ENCODE measurements around the gene TOPORS.
A peak's percentile ranks its signal among the peaks of the same experiment; 100 is the strongest.

Gene TOPORS

GRCh38 chr9:32545884-32546283 is 6.5 kb downstream of the TOPORS start:
- Histone ChIP-seq H3K27me3 (ENCODE audit: insufficient read depth, insufficient read length) (no peaks in the 10 kb centered on the region), H3K9me3 (ENCODE audit: insufficient read depth, low read length) (no peaks in the 10 kb centered on the region), H3K9ac (ENCODE audit: insufficient read length, low read depth) (no peak overlapping the region), H3K4me3 (ENCODE audit: insufficient read length, low read depth) (no peak overlapping the region), H3K36me3 (ENCODE audit: insufficient read depth, insufficient read length, low read length) (peaks cover 52% of the 10 kb centered on the region), H3K4me1 (ENCODE audit: insufficient read depth, insufficient read length) (no peaks in the 10 kb centered on the region)
- no peak for DNase-seq (ENCODE audit: low read depth, low spot score)
- TF ChIP-seq SUZ12 (IDR thresholded peaks at IDR 0.05; ENCODE audit: extremely low read depth, insufficient read depth, insufficient read length) (no peak), YY1 (IDR thresholded peaks at IDR 0.05; ENCODE audit: insufficient read depth, insufficient read length) (no peak), ZNF274 (IDR thresholded peaks at IDR 0.05; ENCODE audit: low read depth, low read length) (no peak)

- Histone ChIP-seq H3K9me3 (ENCODE audit: insufficient read depth, low read length) (no peaks in the 10 kb centered on the region), H3K36me3 (ENCODE audit: insufficient read depth, insufficient read length, low read length) (peaks cover 55% of the 10 kb centered on the region), H3K27me3 (ENCODE audit: insufficient read depth, insufficient read length) (no peaks in the 10 kb centered on the region), H3K4me3 (ENCODE audit: insufficient read length, low read depth) (no peak overlapping the region), H3K9ac (ENCODE audit: insufficient read length, low read depth) (no peak overlapping the region), H3K4me1 (ENCODE audit: insufficient read depth, insufficient read length) (no peaks in the 10 kb centered on the region)
- DNase-seq (ENCODE audit: low read depth, low spot score): no peak
- TF ChIP-seq SUZ12 (IDR thresholded peaks at IDR 0.05; ENCODE audit: extremely low read depth, insufficient read depth, insufficient read length) (no peak), ZNF274 (IDR thresholded peaks at IDR 0.05; ENCODE audit: low read depth, low read length) (no peak)
These were observed 9.3 kb downstream of the TOPORS start for GRCh38 chr9:32543047-32543446.

- no peaks in the 10 kb centered on the region for H3K36me3 ChIP-seq (ENCODE audit: insufficient read depth, insufficient read length, low read length)
- no peak overlapping the region for H3K9ac ChIP-seq (ENCODE audit: insufficient read length, low read depth)
- H3K9me3 ChIP-seq (ENCODE audit: insufficient read depth, low read length): no peaks in the 10 kb centered on the region
- no peak for TF ChIP-seq ZNF274 (IDR thresholded peaks at IDR 0.05; ENCODE audit: low read depth, low read length)
- no peak for TF ChIP-seq SUZ12 (IDR thresholded peaks at IDR 0.05; ENCODE audit: extremely low read depth, insufficient read depth, insufficient read length)
- no peak for TF ChIP-seq YY1 (IDR thresholded peaks at IDR 0.05; ENCODE audit: insufficient read depth, insufficient read length)
- no peaks in the 10 kb centered on the region for H3K27me3 ChIP-seq (ENCODE audit: insufficient read depth, insufficient read length)
- no peak overlapping the region for H3K4me3 ChIP-seq (ENCODE audit: insufficient read length, low read depth)
- no peak for DNase-seq (ENCODE audit: low read depth, low spot score)
- H3K4me1 ChIP-seq (ENCODE audit: insufficient read depth, insufficient read length): no peaks in the 10 kb centered on the region
These were observed 18.6 kb downstream of the TOPORS start for GRCh38 chr9:32533816-32534215.

- Histone ChIP-seq H3K9me3 (ENCODE audit: insufficient read depth, low read length) (no peaks in the 10 kb centered on the region), H3K4me1 (ENCODE audit: insufficient read depth, insufficient read length) (no peaks in the 10 kb centered on the region), H3K36me3 (ENCODE audit: insufficient read depth, insufficient read length, low read length) (no peaks in the 10 kb centered on the region), H3K27me3 (ENCODE audit: insufficient read depth, insufficient read length) (no peaks in the 10 kb centered on the region), H3K4me3 (ENCODE audit: insufficient read length, low read depth) (no peak overlapping the region), H3K9ac (ENCODE audit: insufficient read length, low read depth) (no peak overlapping the region)
- no peak for DNase-seq (ENCODE audit: low read depth, low spot score)
- no peak for TF ChIP-seq SUZ12 (IDR thresholded peaks at IDR 0.05; ENCODE audit: extremely low read depth, insufficient read depth, insufficient read length)
- no peak for TF ChIP-seq YY1 (IDR thresholded peaks at IDR 0.05; ENCODE audit: insufficient read depth, insufficient read length)
- no peak for TF ChIP-seq ZNF274 (IDR thresholded peaks at IDR 0.05; ENCODE audit: low read depth, low read length)
These were observed 19.1 kb downstream of the TOPORS start for GRCh38 chr9:32533336-32533735.

GRCh38 chr9:32526707-32527048 is 25.7 kb downstream of the TOPORS start:
- TF ChIP-seq SUZ12 (IDR thresholded peaks at IDR 0.05; ENCODE audit: extremely low read depth, insufficient read depth, insufficient read length): no peak
- no peak for TF ChIP-seq ZNF274 (IDR thresholded peaks at IDR 0.05; ENCODE audit: low read depth, low read length)
- no peak for TF ChIP-seq YY1 (IDR thresholded peaks at IDR 0.05; ENCODE audit: insufficient read depth, insufficient read length)
- Histone ChIP-seq H3K9me3 (ENCODE audit: insufficient read depth, low read length) (peaks cover 7% of the 10 kb centered on the region; the same call in 1 of the 2 replicates), H3K4me1 (ENCODE audit: insufficient read depth, insufficient read length) (no peaks in the 10 kb centered on the region), H3K27me3 (ENCODE audit: insufficient read depth, insufficient read length) (no peaks in the 10 kb centered on the region), H3K9ac (ENCODE audit: insufficient read length, low read depth) (no peak overlapping the region), H3K4me3 (ENCODE audit: insufficient read length, low read depth) (peak overlapping the region; percentile 57), H3K36me3 (ENCODE audit: insufficient read depth, insufficient read length, low read length) (no peaks in the 10 kb centered on the region)
- no peak for DNase-seq (ENCODE audit: low read depth, low spot score)

- TF ChIP-seq ZNF274 (IDR thresholded peaks at IDR 0.05; ENCODE audit: low read depth, low read length) (no peak), YY1 (IDR thresholded peaks at IDR 0.05; ENCODE audit: insufficient read depth, insufficient read length) (no peak), SUZ12 (IDR thresholded peaks at IDR 0.05; ENCODE audit: extremely low read depth, insufficient read depth, insufficient read length) (no peak)
- DNase-seq (ENCODE audit: low read depth, low spot score): peak; percentile 54
- Histone ChIP-seq H3K27me3 (ENCODE audit: insufficient read depth, insufficient read length) (no peaks in the 10 kb centered on the region), H3K9ac (ENCODE audit: insufficient read length, low read depth) (peak within 1 kb of the TSS; percentile 52), H3K4me1 (ENCODE audit: insufficient read depth, insufficient read length) (no peaks in the 10 kb centered on the region), H3K9me3 (ENCODE audit: insufficient read depth, low read length) (peaks cover 12% of the 10 kb centered on the region; the same call in 1 of the 2 replicates), H3K4me3 (ENCODE audit: insufficient read length, low read depth) (peak within 1 kb of the TSS; percentile 57), H3K36me3 (ENCODE audit: insufficient read depth, insufficient read length, low read length) (no peaks in the 10 kb centered on the region)
These were observed 26.2 kb downstream of the TOPORS start, which contains the start of gene RIGI for GRCh38 chr9:32526041-32526706. Gene RIGI (minus strand): TSS chr9:32526196. CDS start chr9:32526166, 30 bp downstream.

GRCh38 chr9:32525709-32526030 is 26.7 kb downstream of the TOPORS start:
- H3K4me3 ChIP-seq (ENCODE audit: insufficient read length, low read depth): peak overlapping the region; percentile 57
- H3K27me3 ChIP-seq (ENCODE audit: insufficient read depth, insufficient read length): no peaks in the 10 kb centered on the region
- no peaks in the 10 kb centered on the region for H3K4me1 ChIP-seq (ENCODE audit: insufficient read depth, insufficient read length)
- no peaks in the 10 kb centered on the region for H3K36me3 ChIP-seq (ENCODE audit: insufficient read depth, insufficient read length, low read length)
- no peak for DNase-seq (ENCODE audit: low read depth, low spot score)
- no peak for TF ChIP-seq SUZ12 (IDR thresholded peaks at IDR 0.05; ENCODE audit: extremely low read depth, insufficient read depth, insufficient read length)
- no peak for TF ChIP-seq ZNF274 (IDR thresholded peaks at IDR 0.05; ENCODE audit: low read depth, low read length)
- H3K9me3 ChIP-seq (ENCODE audit: insufficient read depth, low read length): peaks cover 14% of the 10 kb centered on the region
- peak overlapping the region; percentile 52 for H3K9ac ChIP-seq (ENCODE audit: insufficient read length, low read depth)

Measured in NT2/D1 (cell line).